Activated CD4-positive, alpha-beta T cell treated with anti-CD3 and anti-CD28 coated beads, Interleukin-2, amount 50 U/mL, for 16 hours (primary cell): ENCODE measurements around the gene THRB.

Experiments used
- DNase-seq: peaks from one replicate; pipeline ENCODE4 v3.0.0-alpha.2; 2020

The THRB gene

GRCh38 chr3:24372559-24373197 lies 122.0 kb downstream of the THRB start:
- DNase-seq = no peak

DNA sequence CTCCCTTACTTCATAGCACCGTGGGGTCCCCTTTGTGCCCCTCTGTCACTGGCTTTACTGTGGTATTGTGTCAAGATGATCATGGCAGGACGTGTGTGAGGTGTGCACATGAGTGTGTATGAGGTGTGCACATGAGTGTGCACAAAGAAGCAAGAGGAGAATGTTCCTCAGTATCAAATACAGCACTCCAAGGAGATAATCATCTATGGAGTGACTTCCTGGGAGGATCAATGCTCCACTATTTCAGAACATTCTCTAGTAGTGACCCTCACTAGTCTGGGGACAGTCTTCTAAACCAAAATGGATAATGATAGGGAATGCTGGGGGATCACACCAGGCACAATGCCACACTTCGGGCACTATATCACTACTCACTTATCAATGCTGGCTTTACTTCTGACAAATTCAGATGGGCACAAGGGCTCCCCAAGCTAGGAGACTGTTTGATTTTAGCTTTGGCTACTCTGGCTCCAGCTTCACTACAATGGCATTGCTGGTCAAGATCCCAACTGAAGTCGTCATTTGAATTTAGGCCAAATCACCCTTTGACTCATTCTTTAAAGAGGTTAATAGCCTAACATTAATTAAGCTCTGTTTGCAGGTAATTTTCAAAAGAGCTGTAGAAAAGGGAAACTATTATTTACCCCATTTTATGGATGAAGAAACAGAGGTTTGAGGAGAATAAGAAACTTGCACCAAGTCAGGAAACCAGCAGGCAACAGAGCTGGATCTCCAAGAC lies 124.1 kb downstream of the THRB start:
- no peak for DNase-seq

GRCh38 chr3:24368605-24369004 lies 126.0 kb downstream of the THRB start:
- DNase-seq = no peak

GRCh38 chr3:24367664-24368264 lies 126.9 kb downstream of the THRB start:
- no peak for DNase-seq

DNA sequence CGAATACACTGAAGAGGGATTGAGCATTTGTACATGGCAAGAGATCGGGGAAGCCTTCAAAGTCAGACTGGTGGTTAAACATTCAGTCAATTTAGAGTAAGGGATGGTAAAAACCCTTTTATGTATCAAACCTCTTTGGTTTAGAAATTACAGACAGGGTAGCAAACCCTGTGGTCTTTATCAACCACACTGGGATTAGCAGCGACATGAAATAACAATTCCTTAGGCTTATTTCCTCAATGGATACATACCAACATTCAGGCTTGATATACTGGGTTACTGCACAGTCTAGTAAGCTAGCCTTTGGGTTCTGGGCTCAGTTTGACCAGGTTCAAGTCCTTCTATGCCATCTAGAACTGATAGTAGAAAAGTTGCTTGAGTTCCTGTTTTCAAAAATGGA lies 127.4 kb downstream of the THRB start:
- no peak for DNase-seq

DNA sequence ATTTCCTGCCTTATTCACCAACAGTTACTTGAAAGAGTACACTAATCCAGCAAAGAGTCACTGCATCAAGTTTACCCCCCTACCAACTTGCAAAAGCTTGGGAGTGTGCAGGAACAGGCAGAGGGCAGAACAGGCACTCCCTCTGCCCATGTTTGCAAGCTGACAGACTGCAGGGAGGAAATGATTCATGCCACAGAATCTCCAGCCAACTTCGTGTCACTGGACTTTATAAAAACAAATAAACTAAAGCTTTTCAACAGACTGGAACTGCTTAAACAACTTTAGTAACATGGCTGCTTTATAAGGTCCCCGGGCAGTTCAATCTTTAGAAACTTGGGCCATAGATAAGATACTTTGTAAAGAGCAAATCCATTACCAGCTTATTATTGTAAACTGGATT lies 129.5 kb downstream of the THRB start:
- no peak for DNase-seq

GRCh38 chr3:24364359-24364758 lies 130.3 kb downstream of the THRB start:
- no peak for DNase-seq

DNA sequence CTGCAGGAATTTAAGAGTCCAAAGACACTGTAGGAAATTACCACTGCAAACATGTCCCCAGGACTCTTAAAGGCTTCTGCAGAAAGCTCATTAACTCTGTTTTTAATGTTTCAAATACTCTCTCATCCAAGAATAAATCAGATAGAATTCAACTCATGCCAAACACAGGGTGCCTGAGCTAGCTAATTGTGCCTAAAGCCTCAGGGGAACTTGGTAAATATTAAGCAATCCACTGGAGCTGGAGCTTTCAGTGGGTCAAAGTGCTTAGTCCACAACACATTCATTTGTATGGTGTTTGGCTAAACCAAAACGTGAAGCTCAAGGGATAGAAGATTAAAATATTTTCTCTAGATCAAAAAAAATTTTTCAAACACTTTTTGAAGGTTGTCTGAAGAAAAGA lies 131.4 kb downstream of the THRB start:
- no peak for DNase-seq

DNA sequence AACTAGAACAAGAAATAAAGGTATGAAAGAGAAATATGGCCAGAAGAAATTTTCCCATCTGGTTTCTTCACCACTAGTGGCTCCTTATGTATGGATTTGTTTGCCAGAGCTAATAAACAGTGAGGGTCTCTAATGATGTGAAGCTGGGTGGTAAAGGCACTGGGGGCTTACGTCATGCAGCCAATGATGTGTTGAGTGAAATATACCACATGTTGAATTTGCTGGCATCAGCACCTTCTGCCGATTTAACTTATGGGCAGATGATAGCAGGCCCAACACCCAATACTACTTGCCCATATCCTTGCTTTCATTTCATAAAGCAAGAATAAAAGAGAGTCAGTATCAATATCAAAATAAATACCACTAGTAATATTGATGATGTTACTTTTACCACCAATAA lies 133.0 kb downstream of the THRB start:
- no peak for DNase-seq

DNA sequence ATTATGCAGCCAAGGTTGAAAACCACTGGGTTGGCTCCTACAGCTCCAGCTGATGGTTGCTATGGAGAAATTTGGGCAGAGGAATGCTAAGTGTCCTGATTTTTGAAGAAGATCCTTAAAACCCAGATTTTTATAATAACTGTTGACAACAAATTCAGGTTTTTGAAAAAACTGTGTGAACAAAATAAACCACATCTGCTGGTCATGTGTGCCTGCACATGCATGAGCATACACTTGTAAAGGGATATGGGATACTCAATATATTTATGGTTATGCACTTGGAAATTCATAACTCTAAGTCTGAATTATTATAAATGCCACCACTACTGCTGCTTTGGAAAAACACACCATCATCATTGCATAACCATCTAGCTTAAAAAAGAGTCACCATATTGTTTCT lies 133.7 kb downstream of the THRB start:
- DNase-seq = no peak

DNA sequence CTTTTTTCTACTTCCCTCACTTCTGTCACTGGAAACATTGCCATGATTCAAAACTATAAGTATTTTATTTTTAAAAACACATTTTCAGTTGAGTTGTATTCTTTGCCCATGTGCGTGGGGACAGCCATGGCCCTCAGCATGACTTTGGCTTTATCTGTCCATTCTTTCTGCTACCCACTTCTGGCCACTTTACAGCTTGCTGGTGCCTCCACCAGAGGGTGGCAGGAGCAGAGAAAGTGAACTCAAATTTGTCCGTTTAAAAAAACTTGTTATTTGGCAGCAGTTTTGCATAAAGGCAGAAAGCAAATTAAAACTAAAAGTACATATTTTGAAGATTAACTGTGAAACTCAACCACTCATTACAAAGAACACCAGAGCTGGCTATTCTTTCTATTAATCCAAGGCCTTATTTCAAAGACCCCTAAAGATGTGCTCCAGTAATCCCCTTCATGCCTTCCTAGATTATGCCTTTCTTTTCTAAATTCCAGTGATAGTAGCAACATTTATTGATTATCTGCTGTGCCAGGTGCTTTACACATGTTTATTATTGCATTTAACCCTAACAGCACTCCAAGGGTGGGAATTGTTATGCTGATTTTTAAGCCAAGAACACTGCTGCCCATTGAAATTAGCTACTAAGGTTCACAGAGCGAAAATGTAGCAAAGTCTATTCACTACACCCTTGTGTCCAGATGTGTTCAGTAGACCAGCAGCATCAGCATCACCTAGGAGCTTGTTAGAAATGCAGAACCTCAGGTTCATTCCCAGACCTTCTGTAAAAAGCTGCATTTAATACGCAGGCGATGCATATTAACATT lies 134.8 kb downstream of the THRB start:
- DNase-seq = no peak

GRCh38 chr3:24359102-24359501 lies 135.5 kb downstream of the THRB start:
- DNase-seq = no peak

DNA sequence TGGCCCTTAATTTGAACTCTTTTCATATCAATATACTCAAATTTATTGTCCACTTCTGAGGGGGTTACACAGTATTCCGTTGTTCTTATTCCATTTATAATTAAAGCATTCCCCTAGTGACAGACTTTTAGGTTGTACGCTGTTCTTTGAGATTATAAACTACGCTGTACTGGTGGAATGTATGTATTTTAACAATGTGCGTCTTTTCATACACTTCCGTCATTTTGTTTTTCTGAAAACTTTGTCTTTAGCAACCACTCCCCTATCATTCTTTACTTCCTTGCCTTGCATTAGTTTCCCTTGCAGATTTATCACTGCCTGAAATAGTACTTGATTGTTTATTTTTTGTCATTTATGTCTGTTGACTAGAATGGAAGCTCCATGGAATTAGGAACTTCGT lies 137.0 kb downstream of the THRB start:
- no peak for DNase-seq

GRCh38 chr3:24355806-24356205 lies 138.8 kb downstream of the THRB start:
- DNase-seq = no peak

- no peak for DNase-seq
Observed at GRCh38 chr3:24354230-24354629, 140.4 kb downstream of the THRB start.

- DNase-seq = no peak
Observed at GRCh38 chr3:24352893-24353553, 141.6 kb downstream of the THRB start.

DNA sequence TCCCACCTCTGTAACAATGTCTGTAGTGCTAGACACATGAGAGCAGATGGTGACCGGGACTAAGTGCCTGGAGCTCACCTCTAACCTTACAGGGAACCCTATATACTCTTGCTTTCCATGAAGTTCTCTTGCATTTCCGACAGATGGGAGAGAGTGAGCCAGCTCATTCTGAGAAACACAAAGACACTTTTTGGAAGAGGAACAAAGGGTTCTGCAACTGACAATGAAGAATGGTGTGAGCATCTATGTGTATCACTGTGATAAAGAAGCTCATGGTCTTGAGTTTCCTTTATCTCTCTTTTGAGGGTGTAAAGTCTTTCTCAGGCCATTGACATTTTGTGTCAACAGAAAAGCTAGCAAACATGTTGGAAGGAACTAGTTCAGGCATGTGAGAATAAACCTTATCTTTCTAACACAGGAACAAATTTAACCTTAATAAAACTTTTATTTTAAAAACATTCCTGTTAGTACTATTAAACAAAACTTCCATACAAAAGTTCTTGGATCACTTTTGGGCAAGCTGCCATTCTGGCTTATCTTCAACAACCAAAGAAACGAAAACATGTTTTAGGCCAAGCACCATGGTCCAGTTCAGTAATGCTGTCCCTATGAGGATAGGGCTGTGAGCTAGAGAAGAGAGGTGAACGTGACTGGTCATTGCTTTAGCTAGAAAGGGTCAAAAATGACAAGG lies 142.7 kb downstream of the THRB start:
- DNase-seq = no peak

- no peak for DNase-seq
Observed at GRCh38 chr3:24349367-24350019, 145.2 kb downstream of the THRB start.

- no peak for DNase-seq
Observed at GRCh38 chr3:24348348-24348747, 146.3 kb downstream of the THRB start.

DNA sequence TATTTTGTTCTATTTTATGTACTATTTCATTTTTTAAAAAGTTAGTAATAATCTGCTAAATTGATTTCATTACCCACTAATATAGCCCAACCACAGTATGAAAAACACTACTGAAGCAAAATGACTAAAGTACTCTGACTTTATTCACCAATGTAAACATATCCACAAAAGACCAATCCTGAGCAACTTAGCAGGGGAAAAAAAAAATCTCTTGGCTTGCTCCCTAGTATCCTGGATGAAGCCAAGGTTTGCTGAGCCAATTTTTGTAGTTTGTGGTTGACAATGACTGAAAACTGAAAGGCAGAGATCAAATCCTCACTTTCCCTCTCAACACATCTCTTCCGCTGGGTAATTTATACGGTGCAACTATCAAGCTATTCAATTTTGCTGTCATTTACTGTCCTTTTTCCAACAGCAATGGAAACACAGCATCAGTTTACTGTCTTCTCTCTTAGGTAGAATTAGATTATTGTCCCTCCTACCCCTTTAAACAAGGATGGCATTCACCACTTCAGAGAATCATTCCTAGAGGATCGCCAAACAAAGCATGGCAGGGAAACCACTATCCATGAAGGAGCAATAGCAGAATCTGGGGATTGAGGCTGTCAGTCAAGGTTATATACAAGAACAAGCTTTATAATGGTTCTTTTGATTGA lies 149.7 kb downstream of the THRB start:
- no peak for DNase-seq

DNA sequence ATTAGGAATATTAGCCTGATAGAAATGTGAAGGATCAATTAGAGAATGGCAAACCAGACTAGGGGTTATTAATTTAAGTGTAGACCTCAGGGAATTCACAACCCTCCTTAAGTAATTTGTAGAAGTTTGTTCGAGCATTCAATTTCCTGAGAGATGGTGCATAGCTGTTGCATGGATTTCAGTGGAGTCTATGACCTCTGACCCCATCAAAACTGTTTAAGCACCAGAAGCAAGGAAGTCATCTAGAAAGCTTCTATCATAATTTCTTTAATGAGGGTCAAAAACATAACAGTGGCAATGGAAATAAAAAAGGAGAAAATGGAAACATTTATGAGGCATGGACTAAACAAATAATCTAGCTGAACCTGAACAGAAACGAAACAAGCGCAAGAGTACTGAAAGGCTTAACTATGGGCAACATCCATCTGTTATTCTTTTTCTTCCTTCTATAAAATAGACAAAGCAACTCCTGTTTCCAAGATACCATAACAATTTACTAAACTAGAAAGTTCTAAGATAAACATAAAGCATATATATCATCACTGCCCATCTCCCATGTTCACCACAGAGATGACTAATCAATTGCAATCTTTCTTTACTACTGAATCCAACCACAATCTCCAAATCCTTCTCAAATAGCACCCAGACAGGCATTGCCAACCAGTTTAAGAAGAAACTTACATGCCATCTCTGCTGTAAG lies 151.4 kb downstream of the THRB start:
- peak; percentile 3 for DNase-seq
